ENCODE results near the gene PHLDB2. TPM values are rescaled to one million over a fixed set of nuclear protein-coding genes. Genes with fewer than 3 reads are reported as not detected.

Gene PHLDB2
- total and polyA plus RNA-seq, 2 of the 13 experiments (the other 11 are each of a cell fraction or from before 2014, with no cell fraction given) = 8.4 to 23.6 TPM

DNA sequence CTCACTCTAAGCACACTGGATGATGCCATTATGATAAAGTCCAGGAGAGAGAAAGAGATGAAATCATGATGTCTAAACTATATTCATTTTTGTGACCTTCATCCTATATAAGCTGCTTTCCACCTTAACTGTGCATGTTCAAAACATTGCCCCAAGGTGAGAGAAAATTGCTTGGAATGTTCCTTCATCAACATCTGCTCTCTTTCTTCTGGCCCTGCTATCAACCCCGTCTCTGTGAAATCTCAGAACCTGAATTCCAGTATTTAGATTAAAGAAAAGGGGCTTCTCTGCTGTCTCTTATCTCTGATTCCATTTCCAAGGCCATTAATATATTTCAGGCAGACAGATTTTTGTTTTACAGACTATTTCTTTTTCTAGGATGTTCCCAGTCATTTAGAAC, 47.3 kb upstream of the PHLDB2 start:
- no peak overlapping the region for H2AFZ ChIP-seq (ENCODE audit: low read length)
- H3K9ac ChIP-seq (ENCODE audit: insufficient read depth, low read depth, low read length) = no peak overlapping the region
- no peak overlapping the region for H3K4me2 ChIP-seq (ENCODE audit: low read depth, low read length)
- H3K4me1 ChIP-seq (ENCODE audit: insufficient read depth, low read length) = peaks cover 25% of the 10 kb centered on the region
- 100% methylated on average over 1 of the region's 1 CpG for WGBS (ENCODE audit: low lambda C conversion rate)
- ChIA-PET CTCF (ENCODE audit: low intra/inter-chr PET ratio, low total read pairs) (no interaction called here), POLR2A (no interaction called here)
- no TSS peak for BruUV-seq (replicated peaks)
- no peaks in the 10 kb centered on the region for H3K27me3 ChIP-seq (ENCODE audit: control insufficient read depth in 1 of 2, insufficient read depth in 2 of 2, low read length in 2 of 2)
- TF ChIP-seq NR2C2 (CRISPR knock-in tag; IDR thresholded peaks at IDR 0.05; ENCODE audit: borderline replicate concordance) (no peak), KLF11 (CRISPR knock-in tag; IDR thresholded peaks at IDR 0.05) (no peak), ONECUT2 (CRISPR knock-in tag; IDR thresholded peaks at IDR 0.05) (no peak), IKZF4 (CRISPR knock-in tag; IDR thresholded peaks at IDR 0.05; ENCODE audit: borderline replicate concordance, low read depth, not compliant biosample characterization) (no peak), RELA (CRISPR knock-in tag; IDR thresholded peaks at IDR 0.05) (no peak), BRCA1 (CRISPR knock-in tag; IDR thresholded peaks at IDR 0.05) (no peak), NR2F1 (CRISPR knock-in tag; IDR thresholded peaks at IDR 0.05) (no peak), ARID2 (CRISPR knock-in tag; IDR thresholded peaks at IDR 0.05; ENCODE audit: borderline replicate concordance) (no peak), GATAD2A (CRISPR knock-in tag; IDR thresholded peaks at IDR 0.05) (no peak), SIN3B (IDR thresholded peaks at IDR 0.05; ENCODE audit: low read length) (no peak), PITX1 (CRISPR knock-in tag; IDR thresholded peaks at IDR 0.05) (no peak)
- TF ChIP-seq, protein P1, sequence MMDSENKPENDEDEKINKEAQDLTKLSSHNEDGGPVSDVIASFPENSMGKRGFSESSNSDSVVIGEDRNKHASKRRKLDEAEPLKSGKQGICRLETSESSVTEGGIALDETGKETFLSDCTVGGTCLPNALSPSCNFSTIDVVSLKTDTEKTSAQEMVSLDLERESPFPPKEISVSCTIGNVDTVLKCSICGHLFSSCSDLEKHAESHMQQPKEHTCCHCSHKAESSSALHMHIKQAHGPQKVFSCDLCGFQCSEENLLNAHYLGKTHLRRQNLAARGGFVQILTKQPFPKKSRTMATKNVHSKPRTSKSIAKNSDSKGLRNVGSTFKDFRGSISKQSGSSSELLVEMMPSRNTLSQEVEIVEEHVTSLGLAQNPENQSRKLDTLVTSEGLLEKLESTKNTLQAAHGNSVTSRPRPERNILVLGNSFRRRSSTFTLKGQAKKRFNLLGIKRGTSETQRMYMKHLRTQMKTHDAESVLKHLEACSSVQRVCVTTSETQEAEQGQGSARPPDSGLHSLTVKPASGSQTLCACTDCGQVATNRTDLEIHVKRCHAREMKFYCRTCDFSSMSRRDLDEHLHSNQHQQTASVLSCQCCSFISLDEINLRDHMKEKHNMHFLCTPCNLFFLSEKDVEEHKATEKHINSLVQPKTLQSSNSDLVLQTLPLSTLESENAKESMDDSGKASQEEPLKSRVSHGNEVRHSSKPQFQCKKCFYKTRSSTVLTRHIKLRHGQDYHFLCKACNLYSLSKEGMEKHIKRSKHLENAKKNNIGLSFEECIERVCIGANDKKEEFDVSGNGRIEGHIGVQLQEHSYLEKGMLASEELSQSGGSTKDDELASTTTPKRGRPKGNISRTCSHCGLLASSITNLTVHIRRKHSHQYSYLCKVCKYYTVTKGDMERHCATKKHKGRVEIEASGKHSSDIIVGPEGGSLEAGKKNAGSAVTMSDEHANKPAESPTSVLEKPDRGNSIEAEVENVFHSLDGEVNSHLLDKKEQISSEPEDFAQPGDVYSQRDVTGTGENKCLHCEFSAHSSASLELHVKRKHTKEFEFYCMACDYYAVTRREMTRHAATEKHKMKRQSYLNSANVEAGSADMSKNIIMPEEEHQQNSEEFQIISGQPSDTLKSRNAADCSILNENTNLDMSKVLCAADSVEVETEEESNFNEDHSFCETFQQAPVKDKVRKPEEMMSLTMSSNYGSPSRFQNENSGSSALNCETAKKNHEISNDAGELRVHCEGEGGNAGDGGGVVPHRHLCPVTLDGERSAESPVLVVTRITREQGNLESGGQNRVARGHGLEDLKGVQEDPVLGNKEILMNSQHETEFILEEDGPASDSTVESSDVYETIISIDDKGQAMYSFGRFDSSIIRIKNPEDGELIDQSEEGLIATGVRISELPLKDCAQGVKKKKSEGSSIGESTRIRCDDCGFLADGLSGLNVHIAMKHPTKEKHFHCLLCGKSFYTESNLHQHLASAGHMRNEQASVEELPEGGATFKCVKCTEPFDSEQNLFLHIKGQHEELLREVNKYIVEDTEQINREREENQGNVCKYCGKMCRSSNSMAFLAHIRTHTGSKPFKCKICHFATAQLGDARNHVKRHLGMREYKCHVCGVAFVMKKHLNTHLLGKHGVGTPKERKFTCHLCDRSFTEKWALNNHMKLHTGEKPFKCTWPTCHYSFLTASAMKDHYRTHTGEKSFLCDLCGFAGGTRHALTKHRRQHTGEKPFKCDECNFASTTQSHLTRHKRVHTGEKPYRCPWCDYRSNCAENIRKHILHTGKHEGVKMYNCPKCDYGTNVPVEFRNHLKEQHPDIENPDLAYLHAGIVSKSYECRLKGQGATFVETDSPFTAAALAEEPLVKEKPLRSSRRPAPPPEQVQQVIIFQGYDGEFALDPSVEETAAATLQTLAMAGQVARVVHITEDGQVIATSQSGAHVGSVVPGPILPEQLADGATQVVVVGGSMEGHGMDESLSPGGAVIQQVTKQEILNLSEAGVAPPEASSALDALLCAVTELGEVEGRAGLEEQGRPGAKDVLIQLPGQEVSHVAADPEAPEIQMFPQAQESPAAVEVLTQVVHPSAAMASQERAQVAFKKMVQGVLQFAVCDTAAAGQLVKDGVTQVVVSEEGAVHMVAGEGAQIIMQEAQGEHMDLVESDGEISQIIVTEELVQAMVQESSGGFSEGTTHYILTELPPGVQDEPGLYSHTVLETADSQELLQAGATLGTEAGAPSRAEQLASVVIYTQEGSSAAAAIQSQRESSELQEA (CRISPR knock-in tag; IDR thresholded peaks at IDR 0.05; ENCODE audit: not compliant biosample characterization) = no peak
- TF ChIP-seq, protein P2, sequence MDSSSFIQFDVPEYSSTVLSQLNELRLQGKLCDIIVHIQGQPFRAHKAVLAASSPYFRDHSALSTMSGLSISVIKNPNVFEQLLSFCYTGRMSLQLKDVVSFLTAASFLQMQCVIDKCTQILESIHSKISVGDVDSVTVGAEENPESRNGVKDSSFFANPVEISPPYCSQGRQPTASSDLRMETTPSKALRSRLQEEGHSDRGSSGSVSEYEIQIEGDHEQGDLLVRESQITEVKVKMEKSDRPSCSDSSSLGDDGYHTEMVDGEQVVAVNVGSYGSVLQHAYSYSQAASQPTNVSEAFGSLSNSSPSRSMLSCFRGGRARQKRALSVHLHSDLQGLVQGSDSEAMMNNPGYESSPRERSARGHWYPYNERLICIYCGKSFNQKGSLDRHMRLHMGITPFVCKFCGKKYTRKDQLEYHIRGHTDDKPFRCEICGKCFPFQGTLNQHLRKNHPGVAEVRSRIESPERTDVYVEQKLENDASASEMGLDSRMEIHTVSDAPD (CRISPR knock-in tag; IDR thresholded peaks at IDR 0.05) = no peak
- TF ChIP-seq, protein P3, sequence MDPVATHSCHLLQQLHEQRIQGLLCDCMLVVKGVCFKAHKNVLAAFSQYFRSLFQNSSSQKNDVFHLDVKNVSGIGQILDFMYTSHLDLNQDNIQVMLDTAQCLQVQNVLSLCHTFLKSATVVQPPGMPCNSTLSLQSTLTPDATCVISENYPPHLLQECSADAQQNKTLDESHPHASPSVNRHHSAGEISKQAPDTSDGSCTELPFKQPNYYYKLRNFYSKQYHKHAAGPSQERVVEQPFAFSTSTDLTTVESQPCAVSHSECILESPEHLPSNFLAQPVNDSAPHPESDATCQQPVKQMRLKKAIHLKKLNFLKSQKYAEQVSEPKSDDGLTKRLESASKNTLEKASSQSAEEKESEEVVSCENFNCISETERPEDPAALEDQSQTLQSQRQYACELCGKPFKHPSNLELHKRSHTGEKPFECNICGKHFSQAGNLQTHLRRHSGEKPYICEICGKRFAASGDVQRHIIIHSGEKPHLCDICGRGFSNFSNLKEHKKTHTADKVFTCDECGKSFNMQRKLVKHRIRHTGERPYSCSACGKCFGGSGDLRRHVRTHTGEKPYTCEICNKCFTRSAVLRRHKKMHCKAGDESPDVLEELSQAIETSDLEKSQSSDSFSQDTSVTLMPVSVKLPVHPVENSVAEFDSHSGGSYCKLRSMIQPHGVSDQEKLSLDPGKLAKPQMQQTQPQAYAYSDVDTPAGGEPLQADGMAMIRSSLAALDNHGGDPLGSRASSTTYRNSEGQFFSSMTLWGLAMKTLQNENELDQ (CRISPR knock-in tag; IDR thresholded peaks at IDR 0.05; ENCODE audit: borderline replicate concordance) = no peak
- peaks cover 10% of the 10 kb centered on the region; the same call in 1 of the 2 replicates for H3K9me3 ChIP-seq (ENCODE audit: low read length)
- H3K36me3 ChIP-seq (replicated peaks in 1 of 2; ENCODE audit: control insufficient read depth in 1 of 2, insufficient read depth in 2 of 2, low read length in 2 of 2) = no peaks in the 10 kb centered on the region; a peak in 1 of 5 replicates
- DNase-seq (ENCODE audit: low spot score) (no peak), FAIRE-seq (no peak), ATAC-seq (no peak)
- intact Hi-C loops (cut with micrococcal nuclease; ENCODE audit: unreplicated experiment) = no loop called here
- no peak overlapping the region for H3K27ac ChIP-seq (ENCODE audit: extremely low read length, insufficient read depth, low read length)
- in situ Hi-C loops (cut with HindIII; ENCODE audit: extremely low pct_ligation_motif_present, low pct_unique_long_range_greater_than_20kb) = no loop called here
- H3K79me2 ChIP-seq (ENCODE audit: insufficient read depth, low read length) = no peaks in the 10 kb centered on the region
- no peaks in the 10 kb centered on the region; the same call in 1 of the 2 replicates for H4K20me1 ChIP-seq (ENCODE audit: insufficient read depth, low read length)
- H3K4me3 ChIP-seq (replicated peaks in 1 of 3; ENCODE audit: insufficient read depth in 1 of 3, low read depth in 2 of 3, low read length in 3 of 3) = no peak overlapping the region
